HG02678 (cell line): ENCODE data around the gene AANAT.
A peak's percentile ranks its signal among the peaks of the same experiment; 100 is the strongest.

Experiments
- ATAC-seq: cut with Tn5 transposase; IDR thresholded peaks from one replicate; pipeline ENCODE4 v1.9.1; 2021; ENCODE audit warnings: mild to moderate bottlenecking, moderate library complexity; ENCODE audit not compliant: unreplicated experiment

AANAT gene

DNA sequence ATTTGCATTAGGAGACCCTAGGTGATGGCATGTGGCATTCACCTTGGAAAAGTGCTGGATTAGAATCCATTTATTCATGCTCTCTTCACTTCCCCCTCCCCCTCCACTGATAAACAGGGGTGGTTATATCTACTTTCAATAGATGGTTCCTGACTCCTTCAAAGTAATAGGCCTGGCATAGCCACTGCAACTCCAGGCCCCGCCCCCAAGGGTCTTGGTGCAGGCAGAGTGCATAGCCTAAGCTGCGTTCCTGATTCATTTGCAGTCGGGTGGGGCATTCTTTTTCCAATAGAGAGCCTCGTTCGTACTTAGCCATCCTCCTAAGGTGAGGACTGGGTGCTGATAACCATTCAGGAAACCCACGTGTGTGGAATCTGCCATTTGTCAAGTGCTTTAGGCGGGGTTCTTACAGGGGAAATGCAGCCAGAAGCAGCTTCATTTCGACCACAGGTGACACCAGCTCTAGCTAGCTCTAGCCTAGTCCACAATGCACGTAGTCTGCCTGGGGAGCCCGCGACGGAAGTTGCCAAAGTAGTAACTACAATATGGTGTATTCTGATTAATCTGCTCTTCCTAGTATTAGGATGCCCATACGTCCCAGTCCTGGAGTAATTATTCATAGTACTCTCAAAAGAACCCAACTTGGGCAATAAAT is 25.6 kb upstream of the AANAT start:
- no peak for ATAC-seq

DNA sequence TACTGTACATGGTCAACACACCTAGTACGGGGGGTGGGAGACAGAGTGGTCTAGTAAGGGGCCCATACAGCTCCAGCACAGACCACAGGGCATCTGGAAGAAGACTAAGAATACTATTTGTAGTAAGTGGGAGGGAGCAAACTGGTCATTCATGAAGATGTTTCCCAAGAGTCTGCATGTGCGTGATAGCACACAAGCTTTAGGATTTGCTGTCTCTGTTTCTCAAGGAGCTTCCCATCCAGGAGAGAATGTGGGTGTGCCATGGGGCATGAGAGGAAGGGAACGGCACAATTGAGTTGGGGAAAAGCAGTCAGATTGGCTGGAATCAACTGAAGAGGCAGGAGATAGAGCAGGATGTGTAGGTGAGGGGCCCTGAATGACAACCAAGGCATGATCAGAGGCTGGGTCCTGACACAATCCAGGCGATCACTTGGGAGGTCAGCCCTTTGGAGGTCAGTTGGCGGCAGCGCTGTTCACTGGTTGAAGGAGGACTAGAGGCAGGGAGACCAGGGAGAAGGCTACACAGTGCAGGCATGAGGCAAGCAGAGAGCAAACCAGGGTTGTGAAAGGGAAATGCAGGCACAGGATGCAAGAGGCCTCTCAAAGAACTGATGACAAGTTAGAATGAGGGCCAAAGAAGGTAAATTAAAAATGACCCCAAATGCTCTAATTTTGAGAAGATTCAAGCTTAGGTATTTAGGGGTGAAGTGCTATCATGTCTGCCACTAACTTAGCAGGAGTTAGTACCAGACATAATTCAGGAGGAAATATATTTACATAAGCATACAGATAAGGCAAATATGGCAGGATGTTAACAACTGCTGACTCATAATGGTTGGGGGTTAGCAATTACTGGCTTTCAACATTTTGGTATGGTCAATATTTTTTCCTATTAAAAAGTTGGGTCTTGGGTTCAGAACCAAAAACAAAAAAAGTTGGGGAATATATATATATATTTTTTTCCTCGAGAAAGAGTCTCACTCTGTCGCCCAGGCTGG is 24.8 kb upstream of the AANAT start:
- ATAC-seq = no peak

DNA sequence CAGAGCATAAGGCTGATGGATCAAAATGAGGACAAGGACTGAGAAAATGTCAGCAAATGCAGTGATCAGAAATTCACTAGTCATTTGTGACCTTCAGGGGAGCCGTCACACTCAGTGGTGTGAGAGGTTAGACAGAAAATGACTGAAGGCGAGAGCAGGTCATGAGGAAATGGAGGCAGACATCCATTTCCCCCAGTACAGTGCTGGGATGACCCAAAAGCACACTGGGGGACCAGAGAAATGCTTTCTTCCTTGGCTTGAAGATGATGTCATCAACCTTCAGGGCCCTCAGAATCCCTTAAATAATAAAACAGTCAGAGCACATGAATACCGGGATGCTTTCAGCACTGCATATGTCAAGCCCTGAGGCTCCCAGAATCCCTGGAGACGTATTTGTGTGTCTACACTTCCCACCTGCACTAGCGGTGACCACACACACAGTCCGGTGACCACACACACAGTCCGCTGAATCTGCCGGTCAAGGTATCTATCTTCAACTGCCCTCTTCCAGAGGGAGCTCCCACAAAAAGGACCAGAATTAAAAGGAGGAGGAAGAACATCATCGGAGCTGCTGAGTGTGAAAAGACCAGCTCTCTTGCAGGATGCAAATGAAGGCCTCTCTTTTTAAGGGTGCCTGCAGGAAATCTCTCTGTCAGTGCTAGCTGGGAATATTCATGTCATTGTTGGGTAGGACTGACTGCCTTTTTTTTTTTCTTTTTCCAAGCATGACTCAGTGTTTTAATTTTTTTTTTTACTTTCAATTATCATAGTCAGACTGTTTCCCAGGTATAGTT is 22.7 kb upstream of the AANAT start:
- no peak for ATAC-seq

DNA sequence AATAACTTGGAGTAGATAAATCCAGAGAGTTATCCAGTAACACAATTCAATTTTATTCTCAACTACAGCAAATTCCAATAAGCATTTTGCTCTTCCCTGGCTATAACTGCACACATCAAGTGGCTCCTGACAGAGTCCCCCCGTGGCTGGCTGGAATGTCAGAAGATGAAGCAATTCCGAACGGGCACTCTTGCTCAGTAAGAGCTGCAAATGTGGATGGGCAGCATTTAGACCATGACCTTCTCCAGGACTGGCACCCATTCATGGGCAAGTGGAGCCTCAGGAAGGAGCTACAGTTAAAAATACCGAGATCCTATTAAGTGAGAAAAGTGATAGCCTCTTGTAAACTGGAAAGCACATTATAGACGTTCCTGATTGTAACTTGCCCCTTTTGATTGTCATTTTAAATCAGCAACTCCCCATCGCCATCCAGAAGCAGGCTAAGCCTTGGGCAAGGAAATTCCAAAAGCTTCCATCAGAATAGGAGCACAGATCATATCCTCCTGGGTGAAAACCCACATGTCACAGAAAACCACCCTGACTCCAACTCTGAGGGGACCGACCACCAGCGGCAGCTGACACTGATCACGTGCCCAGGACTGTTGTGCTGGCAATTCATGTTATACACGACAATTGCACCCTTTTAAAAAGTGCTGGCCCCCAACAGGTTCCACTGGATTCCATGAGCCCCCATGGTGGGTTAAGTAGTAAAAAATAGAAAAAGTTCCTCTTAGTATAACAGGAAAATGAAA is 21.5 kb upstream of the AANAT start:
- ATAC-seq = no peak

DNA sequence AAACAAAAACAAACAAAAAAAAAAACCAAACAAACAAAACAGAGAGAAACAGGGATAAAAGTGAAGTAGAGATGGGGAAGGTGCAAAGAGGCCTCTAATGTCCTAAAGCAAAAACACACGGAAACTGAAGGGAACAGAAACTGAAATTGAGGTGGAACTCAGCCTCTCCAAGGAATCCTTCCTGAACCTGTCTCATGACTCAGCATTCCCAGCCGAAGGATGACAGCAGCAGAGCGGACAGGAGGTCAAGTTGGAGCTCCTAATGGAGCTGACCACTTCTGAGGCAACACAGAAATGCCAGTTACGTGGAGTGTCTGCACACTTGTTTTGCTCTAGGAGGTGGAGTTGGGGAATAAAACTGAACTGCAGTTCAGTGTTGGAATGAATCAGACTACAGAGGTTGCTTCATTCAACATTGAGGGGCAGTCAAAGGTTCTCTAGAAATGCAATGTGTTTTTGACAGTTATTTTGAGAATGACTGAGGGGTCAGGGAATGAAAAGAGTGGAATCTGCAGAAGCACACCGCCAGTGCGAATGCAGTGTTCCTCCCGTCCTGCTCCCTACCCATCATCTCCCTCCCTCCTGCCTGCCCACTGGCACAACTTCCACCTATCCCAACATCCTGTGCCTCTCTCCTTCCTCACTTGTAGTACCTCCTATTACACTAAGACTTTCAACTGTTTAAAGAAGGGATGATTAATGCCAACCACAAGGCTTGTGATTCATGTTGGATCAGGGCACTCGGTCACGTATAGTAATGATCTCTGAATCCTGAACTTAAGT is 20.8 kb upstream of the AANAT start:
- no peak for ATAC-seq

DNA sequence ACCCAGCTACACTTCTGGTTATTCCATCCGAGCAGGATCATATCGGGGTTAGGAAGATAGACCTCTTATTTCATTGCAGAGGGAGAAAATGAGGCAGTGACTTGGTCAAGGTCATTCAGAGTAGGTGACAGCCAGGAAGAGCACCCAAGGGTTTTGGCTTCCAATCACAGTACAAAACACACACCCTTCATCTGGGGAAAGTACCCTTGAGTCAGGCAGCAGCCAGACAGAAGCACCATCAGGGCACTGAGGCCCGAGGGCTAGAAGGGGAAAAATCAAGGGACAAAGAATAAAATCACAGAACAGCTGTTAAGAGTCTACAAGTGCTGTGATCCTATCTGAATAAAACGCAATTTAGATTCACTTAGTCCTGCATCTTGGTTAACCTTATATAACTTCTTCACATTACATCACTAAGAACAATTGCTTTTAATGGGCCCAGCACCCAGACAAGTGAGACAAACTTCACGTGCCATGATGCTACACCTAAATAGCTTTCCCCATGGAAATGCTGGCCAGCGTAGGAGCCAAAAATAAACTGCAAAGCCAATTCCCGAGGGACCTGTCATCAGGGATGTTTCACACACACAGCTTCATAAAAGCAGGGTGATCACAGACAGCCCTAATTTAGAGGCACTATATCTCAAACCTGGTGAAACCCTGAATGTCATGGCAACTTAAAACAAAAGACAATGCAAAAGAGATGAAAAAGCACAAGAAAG is 19.3 kb upstream of the AANAT start:
- no peak for ATAC-seq

DNA sequence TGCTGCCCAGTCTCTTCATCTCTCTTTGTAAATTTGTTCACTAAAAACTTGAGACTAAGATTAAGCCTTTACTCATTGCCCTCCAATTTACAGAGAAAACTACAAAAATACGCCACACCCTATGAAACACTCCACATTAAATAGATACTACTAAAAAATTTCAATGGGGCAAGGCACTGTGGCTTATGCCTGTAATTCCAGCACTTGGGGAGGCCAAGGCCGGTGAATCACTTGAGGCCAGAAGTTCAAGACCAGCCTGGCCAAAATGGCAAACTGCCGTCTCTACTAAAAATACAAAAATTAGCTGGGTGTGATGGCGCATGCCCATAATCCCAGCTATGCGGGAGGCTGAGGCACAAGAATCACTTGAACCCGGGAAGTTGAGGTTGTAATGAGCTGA is 18.3 kb upstream of the AANAT start:
- no peak for ATAC-seq

DNA sequence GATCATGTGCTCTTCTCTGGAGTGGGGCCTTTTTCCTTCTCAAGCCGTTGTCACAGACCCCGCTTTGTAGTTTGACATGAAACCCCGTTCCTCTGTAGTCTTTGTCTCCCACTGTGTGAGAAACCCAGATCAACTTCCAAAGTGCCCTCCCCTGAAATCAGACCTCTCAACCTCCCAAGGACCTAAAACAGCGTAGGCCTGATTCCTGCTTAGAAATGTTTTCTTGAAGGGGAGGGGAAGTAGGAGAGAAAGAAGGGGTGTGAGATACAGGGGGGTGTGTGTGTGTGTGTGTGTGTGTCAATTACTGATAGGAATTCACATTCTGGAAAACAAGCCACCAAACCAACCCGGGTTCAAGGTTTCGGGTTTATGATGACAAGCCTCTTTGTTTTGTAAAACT is 15.9 kb upstream of the AANAT start:
- no peak for ATAC-seq

DNA sequence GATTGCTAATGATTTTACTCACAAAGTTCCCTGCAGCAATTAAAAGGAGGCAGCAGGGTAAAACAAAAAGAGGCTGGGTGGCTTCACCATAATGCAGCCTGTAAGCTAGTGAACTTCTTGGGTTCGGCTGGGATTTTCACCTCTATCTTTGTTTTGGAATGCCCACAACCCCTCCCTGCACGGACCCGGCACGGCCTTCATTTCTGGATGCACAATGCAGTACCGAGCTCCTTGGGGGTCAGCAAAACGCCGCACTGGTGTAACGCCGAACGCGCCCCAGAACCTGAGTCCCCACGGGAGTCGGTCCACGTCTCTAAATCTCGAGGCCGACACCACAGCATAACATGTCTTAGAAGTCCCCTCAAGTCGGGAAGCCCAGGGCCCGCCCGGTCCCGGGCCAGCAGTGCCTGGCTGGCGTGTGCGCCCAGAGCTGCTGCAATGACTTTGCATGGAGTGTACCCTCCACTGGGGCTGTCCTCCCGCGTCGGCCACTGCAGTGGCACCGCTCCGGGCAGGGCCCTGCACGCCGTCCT is 15.2 kb upstream of the AANAT start:
- ATAC-seq = peak; percentile 25

DNA sequence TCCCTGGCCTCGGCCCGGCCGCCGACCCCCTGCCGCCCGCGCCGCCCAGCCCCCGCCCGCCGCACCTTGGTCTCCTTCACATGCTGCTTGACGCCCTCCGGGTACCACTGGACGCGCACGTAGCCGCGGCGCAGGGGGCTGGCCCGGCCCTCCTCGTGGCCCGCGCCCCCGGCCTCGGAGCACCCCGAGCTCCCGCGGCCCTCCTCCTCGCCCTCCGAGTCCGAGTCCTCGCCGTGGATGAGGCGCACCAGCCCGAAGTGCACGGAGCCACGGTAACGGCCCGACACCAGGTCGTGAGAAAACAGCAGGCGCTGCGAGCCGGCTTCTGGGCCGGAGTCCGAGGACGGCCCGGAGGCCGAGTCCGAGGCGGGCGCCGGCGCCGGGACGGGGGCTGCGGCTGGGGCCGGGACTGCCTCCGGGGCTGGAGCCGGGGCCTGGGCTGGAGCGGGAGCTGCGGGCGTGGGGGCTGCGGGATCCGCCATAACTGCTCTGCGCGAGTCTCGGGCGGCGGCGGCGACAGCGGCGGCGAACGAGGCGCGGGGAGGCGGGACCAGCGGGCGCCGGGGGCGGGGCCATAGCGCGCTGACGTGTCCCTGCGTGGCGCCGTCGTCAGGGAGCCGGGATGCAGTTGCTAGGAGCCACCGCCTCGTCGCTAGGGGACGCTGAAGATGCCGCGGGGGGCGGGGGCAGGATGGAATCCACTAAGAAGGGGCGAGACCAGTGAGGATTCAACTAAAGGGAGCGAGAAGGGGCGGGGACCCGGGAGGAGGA is 14.6 kb upstream of the AANAT start, which contains the start of gene UBE2O:
Gene UBE2O (minus strand): TSS at position 493 of the 771 bp plus-strand sequence. CDS start 11 bp downstream, at position 482.
- peak; percentile 94 for ATAC-seq

DNA sequence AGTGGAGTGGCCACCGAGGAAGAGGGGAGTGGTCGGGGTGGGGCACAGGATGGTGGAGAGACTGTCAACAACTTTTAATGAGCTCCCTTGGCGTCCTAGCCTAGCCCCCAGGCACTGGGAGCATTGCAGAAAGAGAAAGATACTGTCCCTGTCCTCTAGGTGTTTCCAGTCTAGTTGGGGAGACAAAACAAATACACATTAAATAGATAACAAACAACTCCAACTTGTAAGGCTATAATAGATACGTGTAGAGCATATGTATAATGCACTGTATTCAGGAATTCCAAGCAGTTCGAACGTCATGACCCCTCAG is 14.0 kb upstream of the AANAT start:
- no peak for ATAC-seq

DNA sequence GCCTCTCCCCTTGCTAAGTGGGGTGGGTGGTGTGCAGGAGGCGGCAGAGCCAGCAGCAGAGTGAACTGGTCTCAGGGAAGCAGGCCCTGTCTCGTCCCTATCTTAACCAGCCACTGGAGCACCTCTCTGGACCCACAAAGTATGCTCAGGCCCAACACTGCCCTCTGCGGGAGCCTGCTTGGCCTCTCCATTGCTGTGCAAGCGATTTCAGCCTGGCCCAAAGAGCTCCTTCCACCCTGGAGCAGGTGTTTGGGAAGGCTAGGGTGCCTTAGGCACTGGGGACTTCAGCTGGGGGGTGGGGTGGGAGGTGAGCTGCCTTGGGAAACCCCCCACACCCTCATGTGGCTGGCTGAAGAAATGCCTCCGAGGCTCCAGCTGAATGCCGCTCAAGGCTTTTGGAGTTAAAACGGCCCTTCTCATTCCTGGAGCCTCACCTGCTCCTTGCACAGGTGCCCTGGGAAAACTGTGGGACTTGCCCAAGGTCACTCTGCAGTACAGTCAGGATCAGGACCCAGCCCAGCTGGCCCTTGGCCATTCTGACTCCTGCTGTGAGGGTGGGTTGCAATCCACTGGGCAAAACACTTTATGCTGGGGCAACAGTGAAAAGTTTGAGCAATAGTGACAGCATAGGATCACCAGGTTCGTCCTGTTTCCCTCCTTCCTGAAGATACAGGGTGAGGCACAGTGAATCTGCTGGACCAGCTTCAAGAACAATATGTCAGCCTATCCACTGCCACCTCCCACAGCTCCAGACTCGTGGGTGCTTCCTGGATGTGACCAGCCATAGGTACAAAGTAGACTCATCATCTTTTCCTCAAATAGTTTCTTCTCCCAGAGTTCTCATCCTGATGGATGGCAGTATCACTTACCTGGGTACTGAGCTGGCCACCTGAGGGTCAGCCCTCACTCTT is 8.6 kb upstream of the AANAT start:
- ATAC-seq = no peak

DNA sequence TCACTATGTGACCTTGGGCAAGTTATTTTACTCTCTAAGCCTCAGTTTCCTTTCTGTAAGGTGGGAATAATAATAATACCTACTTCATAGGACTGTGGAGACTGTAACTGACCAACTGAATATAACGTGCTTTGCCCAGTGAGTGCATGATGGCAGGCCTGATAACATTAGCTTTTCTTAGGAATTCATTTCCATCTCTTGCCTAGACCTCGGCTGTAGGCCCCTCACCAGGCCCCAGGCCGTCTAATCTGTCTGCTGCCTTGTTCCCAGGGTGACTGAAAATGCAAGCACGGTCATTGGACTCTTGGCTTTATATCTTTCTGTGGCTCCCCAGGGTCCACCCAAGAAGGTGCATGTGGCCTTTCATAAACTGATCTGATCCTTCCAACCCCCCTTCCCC is 7.7 kb upstream of the AANAT start:
- ATAC-seq = no peak

DNA sequence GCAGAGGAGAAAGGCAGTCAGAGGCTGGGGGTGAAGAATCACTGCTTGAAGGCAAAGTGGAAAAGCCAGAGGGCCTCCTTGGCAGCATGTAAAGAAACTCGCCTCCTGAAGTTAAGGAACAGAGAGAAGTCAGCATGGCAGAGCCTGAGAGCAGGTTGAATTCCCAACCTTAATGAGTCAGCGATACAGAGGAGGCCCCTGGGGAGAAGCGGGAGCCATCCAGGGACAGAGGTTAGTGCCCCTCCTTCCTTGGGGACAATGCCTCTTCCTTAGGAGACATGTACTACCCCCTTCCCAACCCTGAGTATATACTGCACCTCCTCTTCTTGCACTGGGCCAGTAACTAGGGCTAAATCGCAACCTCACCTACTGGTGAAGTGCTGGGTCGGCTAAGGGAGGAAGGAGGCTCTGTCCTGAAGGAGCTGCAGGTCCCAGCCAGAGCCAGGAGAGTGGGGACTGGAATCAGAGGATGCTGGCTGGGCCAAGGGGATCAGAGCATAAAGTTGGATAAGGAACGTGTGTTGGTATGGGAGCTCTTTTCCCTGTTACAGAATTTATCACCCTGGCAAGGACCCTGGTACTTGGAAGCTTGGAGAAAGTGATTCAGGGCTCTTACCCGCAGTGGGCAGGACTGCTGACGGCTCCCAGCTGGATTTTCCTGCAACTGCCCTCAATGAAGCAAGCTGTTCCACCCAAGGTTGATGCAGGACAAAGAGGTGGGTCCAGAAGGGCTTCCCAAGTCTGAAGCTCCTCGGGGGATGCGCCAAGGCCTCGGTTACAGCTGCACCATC is 5.4 kb upstream of the AANAT start:
- ATAC-seq = no peak

DNA sequence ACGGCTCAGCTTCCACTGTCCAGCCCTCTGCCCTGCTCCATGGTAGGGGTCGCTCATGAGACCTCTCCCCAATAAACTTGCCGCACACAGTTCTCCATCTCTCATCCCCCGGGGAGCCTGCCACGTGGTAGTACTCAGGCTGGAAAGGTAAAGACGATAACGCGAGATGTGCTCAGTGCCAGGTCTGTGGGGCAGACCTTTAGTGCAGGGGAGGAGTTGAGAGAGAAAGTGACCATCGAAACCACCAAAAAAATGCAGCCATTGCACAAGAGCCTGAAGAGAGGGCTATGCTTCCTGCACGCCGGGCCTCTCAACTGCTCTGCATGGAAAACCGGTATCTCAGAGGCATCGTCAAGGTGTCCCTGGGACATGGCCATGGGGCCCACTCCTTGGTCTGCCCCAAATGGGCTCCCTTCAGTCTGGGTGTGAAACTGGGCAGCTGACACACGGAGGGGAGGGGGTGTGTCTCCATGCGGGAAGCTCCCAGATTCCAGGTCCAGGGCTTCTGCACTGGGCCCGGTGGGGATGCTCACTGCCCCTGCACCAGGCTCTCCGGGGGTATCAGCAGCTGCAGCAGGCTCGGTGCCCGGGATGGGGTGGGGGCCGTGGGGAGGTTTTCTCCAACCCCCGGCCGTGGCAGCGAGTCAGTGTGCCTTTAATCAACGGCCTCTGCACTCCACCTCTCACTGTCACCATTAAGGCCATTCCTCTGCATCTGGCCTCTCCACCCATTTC is 4.7 kb upstream of the AANAT start:
- no peak for ATAC-seq

DNA sequence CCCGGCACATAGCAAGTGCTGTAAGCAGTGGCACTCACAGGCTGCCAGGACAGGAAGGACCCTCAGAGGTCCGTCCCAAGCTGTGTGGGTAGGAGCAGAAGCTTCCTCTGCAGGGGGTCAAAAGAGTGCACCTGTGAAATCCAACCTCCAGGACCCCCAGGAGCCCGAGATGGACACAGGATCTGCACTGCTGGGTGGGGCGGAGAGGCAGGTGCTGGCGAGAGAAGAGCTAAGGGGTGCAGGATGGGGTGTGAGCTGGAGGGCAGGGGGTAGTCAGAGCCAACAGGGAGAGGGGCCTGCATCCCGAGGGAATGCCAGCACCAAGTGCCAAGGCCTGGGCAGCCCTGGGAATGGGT is 650 bp upstream of the AANAT start:
- ATAC-seq = no peak
